Skin of body (tissue), 2 donors: ENCODE measurements around the gene ELFN2. TPM values are rescaled to one million over a fixed set of nuclear protein-coding genes. Genes with fewer than 3 reads are reported as not detected.

ENCODE experiments used
- DNase-seq: peaks from one replicate; lab custom pipeline; 2025; lab: John Stamatoyannopoulos, UW
- total RNA-seq: library from RNA; depleted of rRNA; stranded (reverse); fragments of >200 nt; gene quantifications from one replicate; pipeline ENCODE4 v1.2.3, GENCODE V29; 2014

Gene ELFN2
- total RNA-seq, 1 donor from 2014 or later, result 0.30 TPM

GRCh38 chr22:37358386-37358785, 68.9 kb downstream of the ELFN2 start:
- DNase-seq, result no peak

GRCh38 chr22:37357446-37358075, 69.7 kb downstream of the ELFN2 start:
- no peak for DNase-seq

GRCh38 chr22:37356922-37357321, 70.4 kb downstream of the ELFN2 start:
- no peak for DNase-seq

- DNase-seq, result no peak
Observed at GRCh38 chr22:37355174-37355573, 72.1 kb downstream of the ELFN2 start.

- DNase-seq, result no peak
Observed at GRCh38 chr22:37354670-37355069, 72.6 kb downstream of the ELFN2 start.

GRCh38 chr22:37354261-37354660, 73.0 kb downstream of the ELFN2 start:
- DNase-seq, result no peak

- no peak for DNase-seq
Observed at GRCh38 chr22:37353839-37354238, 73.4 kb downstream of the ELFN2 start.

GRCh38 chr22:37352481-37352880, 74.8 kb downstream of the ELFN2 start:
- no peak for DNase-seq

GRCh38 chr22:37351232-37351631, 76.0 kb downstream of the ELFN2 start:
- no peak for DNase-seq

- DNase-seq, result no peak
Observed at GRCh38 chr22:37349043-37349814, 78.0 kb downstream of the ELFN2 start.

GRCh38 chr22:37346505-37346895, 80.8 kb downstream of the ELFN2 start:
- no peak for DNase-seq

- peak; percentile 72 for DNase-seq
Observed at GRCh38 chr22:37345863-37346504, 81.3 kb downstream of the ELFN2 start.

- no peak for DNase-seq
Observed at GRCh38 chr22:37344735-37345449, 82.4 kb downstream of the ELFN2 start.

GRCh38 chr22:37343863-37344734, 83.2 kb downstream of the ELFN2 start:
- DNase-seq, result no peak

GRCh38 chr22:37343348-37343747, 83.9 kb downstream of the ELFN2 start:
- DNase-seq, result no peak

GRCh38 chr22:37342065-37342464, 85.2 kb downstream of the ELFN2 start:
- no peak for DNase-seq

- no peak for DNase-seq
Observed at GRCh38 chr22:37340331-37341262, 86.7 kb downstream of the ELFN2 start.

- no peak for DNase-seq
Observed at GRCh38 chr22:37338539-37339246, 88.6 kb downstream of the ELFN2 start.
